SH-SY5Y (cell line): ENCODE results near the gene USP6NL.

Source experiments
- GATA2 ChIP-seq: IDR thresholded peaks from 2 replicates; pipeline ENCODE4 v1.6.1; 2011; ENCODE audit warnings: mild to moderate bottlenecking, low read depth, low read length
- GATA3 ChIP-seq: IDR thresholded peaks from 2 replicates; pipeline ENCODE4 v1.6.1; 2011; ENCODE audit warnings: low read depth, mild to moderate bottlenecking, low read length, moderate library complexity

GRCh38 chr10:11639362-11639761 is 27.9 kb upstream of the USP6NL start:
- TF ChIP-seq GATA2 (no peak), GATA3 (no peak)
